BE2C (cell line): ENCODE results near the gene UEVLD.

Experiments
- DNase-seq: peaks from one replicate; pipeline ENCODE4 v3.0.0-alpha.2; 2020
- H3K27me3 ChIP-seq: fragments of 250-450 bp; sonication (Bioruptor Pico); 2 replicates; pipeline ENCODE4 v1.5.1; 2020; ENCODE audit warnings: mild to moderate bottlenecking
- H3K36me3 ChIP-seq: fragments of 250-450 bp; sonication (Bioruptor Pico); 2 replicates; pipeline ENCODE4 v1.5.1; 2020; ENCODE audit warnings: mild to moderate bottlenecking
- H3K4me1 ChIP-seq: fragments of 250-450 bp; sonication (Bioruptor Pico); 2 replicates; pipeline ENCODE4 v1.5.1; 2020
- H3K4me3 ChIP-seq: 2 replicates; pipeline ENCODE4 v1.5.1; 2011; ENCODE audit warnings: low read depth, low read length
- H3K9me3 ChIP-seq: fragments of 250-450 bp; sonication (Bioruptor Pico); 2 replicates; pipeline ENCODE4 v1.5.1; 2020
- TF ChIP-seq, protein P1 (sequence below): IDR thresholded peaks from 2 replicates; pipeline ENCODE4 v1.5.1; 2012; ENCODE audit warnings: mild to moderate bottlenecking, low read depth, low read length

The UEVLD gene

DNA sequence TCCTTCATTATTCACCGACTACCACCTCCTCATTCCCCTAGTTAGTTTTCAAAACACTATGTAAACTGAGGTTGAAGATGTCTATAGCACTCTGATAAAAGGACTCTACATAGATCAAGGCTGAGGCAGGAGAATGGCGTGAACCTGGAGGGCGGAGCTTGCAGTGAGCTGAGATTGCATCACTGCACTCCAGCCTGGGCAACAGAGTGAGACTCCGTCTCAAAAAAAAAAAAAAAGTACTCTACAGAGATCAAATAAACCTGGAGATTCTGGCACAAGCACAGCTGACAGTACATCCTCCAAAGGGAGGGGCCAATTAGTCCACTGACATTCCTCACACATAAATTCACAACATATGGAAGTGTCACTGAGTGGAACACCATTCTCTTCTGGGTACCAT lies 92.8 kb downstream of the UEVLD start:
- Histone ChIP-seq H3K9me3 (no peaks in the 10 kb centered on the region), H3K36me3 (no peaks in the 10 kb centered on the region; the same call in 1 of the 2 replicates), H3K4me3 (no peak overlapping the region), H3K27me3 (no peaks in the 10 kb centered on the region), H3K4me1 (no peaks in the 10 kb centered on the region)
- DNase-seq = no peak
- TF ChIP-seq, protein P1, sequence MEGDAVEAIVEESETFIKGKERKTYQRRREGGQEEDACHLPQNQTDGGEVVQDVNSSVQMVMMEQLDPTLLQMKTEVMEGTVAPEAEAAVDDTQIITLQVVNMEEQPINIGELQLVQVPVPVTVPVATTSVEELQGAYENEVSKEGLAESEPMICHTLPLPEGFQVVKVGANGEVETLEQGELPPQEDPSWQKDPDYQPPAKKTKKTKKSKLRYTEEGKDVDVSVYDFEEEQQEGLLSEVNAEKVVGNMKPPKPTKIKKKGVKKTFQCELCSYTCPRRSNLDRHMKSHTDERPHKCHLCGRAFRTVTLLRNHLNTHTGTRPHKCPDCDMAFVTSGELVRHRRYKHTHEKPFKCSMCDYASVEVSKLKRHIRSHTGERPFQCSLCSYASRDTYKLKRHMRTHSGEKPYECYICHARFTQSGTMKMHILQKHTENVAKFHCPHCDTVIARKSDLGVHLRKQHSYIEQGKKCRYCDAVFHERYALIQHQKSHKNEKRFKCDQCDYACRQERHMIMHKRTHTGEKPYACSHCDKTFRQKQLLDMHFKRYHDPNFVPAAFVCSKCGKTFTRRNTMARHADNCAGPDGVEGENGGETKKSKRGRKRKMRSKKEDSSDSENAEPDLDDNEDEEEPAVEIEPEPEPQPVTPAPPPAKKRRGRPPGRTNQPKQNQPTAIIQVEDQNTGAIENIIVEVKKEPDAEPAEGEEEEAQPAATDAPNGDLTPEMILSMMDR = no peak

DNA sequence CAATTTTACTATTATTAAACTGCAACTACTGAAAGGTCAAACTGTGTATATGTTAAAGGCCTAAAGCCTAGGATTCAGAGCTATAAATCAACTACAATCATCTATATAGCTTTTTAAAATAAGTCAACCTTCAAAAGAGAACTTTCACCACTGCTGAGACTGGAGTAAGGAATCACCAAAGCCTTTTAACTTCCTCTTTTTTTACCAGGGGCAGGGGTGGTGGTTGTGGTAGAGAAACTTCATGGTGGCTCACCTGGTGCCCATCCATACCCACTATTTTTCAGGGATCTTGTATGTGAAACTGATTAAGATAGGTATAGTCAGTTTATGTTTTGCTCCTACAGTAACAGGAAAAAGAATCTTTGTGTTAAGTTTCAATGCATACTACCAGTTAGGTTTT lies 93.3 kb downstream of the UEVLD start:
- no peaks in the 10 kb centered on the region for H3K9me3 ChIP-seq
- H3K27me3 ChIP-seq = no peaks in the 10 kb centered on the region
- H3K4me1 ChIP-seq = no peaks in the 10 kb centered on the region
- DNase-seq = no peak
- H3K36me3 ChIP-seq = no peaks in the 10 kb centered on the region; the same call in 1 of the 2 replicates
- no peak overlapping the region for H3K4me3 ChIP-seq
- TF ChIP-seq, protein P1 = no peak

DNA sequence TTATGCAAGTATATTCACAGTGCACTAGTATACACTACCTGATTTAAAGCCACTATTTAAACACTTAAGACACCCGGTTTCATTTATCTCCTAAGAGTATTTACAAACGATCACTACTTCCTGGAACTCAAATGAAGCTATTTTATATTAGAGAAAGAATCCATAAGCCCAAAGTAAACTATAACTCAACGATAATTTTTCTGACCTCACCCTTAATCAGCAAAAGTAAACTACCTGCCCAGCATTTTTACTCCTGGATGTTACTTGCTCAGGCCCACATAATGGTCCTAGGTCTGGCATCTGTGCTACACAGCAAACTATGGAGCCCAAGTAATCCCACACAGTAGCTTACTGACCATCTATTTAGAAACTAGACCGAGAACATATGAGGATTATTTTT lies 95.2 kb downstream of the UEVLD start:
- H3K4me1 ChIP-seq = no peaks in the 10 kb centered on the region
- no peak overlapping the region for H3K4me3 ChIP-seq
- TF ChIP-seq, protein P1 = no peak
- no peaks in the 10 kb centered on the region; the same call in 1 of the 2 replicates for H3K36me3 ChIP-seq
- no peaks in the 10 kb centered on the region for H3K27me3 ChIP-seq
- no peak for DNase-seq
- H3K9me3 ChIP-seq = no peaks in the 10 kb centered on the region

DNA sequence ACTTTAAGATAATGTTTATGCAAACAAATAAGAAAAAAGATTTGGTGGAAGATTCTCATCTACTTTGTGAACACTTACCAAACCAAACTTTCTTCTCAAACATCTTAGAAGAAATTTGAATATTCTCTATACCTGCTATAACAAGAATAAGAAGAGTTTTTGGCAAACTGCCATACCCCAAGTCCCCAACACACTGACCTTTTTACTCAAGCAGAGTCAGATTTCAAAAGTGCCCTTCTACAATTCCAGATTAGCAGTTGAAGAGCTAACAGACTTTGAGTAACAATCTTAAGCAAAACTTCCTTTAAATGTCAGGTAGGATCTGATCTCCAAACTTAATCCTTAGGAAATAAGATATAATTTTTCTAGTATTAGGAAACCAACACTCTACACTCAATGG lies 95.6 kb downstream of the UEVLD start:
- no peak for DNase-seq
- Histone ChIP-seq H3K4me3 (no peak overlapping the region), H3K36me3 (no peaks in the 10 kb centered on the region; the same call in 1 of the 2 replicates), H3K4me1 (no peaks in the 10 kb centered on the region), H3K9me3 (no peaks in the 10 kb centered on the region), H3K27me3 (no peaks in the 10 kb centered on the region)
- TF ChIP-seq, protein P1 = no peak

DNA sequence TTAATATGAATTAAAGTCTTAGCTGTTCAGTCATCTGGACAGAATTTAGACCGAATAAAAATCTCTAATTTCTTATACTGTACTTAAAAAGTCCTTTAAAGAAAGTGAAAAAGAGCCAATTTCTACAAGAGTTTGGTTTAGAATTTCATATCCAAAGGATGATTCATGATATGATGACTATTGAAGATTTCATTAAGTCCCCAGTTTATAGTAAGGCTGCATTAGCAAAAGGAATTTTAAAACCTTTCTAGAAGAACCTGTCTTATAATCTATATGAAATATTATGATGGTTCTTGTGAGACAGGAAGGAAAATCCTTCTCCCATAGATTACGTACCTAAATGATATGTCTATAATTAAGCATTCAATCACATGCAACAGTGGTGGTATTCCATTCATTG lies 96.6 kb downstream of the UEVLD start:
- TF ChIP-seq, protein P1 = no peak
- no peaks in the 10 kb centered on the region for H3K9me3 ChIP-seq
- DNase-seq = no peak
- no peaks in the 10 kb centered on the region; the same call in 1 of the 2 replicates for H3K36me3 ChIP-seq
- no peaks in the 10 kb centered on the region for H3K27me3 ChIP-seq
- no peaks in the 10 kb centered on the region for H3K4me1 ChIP-seq
- no peak overlapping the region for H3K4me3 ChIP-seq

DNA sequence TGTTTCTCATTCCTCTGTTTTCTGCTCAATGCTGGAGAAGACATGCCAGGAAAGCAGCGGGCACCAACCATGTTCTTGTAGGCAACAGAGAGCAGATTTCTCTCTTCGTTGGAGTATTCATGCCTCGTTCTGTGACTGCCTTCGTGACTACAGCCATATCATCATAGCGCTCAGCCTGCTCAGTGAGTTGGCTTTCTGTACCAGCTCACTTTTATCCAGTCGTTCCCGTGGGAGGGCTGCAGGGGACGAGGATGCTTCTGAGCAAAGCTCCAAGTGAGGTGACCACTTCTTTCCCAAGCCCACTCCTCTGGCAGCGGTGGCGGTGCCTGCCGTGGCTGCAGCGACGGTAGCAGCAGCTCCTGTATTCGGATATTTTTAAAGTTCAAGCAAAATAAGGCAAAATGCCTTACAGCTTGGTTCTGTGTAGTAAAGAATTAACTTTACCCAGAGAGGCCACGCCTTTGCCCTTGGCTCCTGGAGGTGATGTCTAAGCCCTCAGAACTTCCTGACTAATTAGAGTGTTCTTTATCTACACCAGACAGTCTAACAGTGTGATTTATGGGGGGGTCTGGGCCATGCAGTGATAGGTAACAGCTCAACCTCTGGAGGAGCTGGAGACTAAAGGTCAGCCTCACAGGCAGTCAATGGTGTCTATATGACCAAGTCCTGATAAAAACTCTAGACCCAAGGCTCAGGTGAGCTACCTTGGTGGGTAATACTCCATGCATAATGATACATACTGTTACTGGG lies 97.6 kb downstream of the UEVLD start:
- DNase-seq = no peak
- TF ChIP-seq, protein P1 = no peak
- Histone ChIP-seq H3K4me1 (no peaks in the 10 kb centered on the region), H3K9me3 (no peaks in the 10 kb centered on the region), H3K4me3 (no peak overlapping the region), H3K27me3 (no peaks in the 10 kb centered on the region), H3K36me3 (no peaks in the 10 kb centered on the region; the same call in 1 of the 2 replicates)
